Trophoblast cell (in vitro differentiated cells and primary cell): ENCODE results near the gene DCDC2C.

Experiments used
- DNase-seq, 2 donors: peaks; one replicate each; pipeline ENCODE4 v3.0.0-alpha.2; 2016
- H2AFZ ChIP-seq: 2 replicates; pipeline ENCODE4 v1.6.1; 2013; ENCODE audit warnings: low read length, moderate library complexity, mild to moderate bottlenecking; ENCODE audit not compliant: insufficient read depth, poor library complexity
- H2AK5ac ChIP-seq: 2 replicates; pipeline ENCODE4 v1.6.1; 2013; ENCODE audit warnings: mild to moderate bottlenecking, low read length
- H2BK120ac ChIP-seq: 2 replicates; pipeline ENCODE4 v1.6.1; 2013; ENCODE audit warnings: low read length, mild to moderate bottlenecking, moderate library complexity; ENCODE audit not compliant: insufficient read depth, poor library complexity
- H2BK12ac ChIP-seq: 2 replicates; pipeline ENCODE4 v1.6.1; 2013; ENCODE audit warnings: mild to moderate bottlenecking, low read length, moderate library complexity
- H2BK5ac ChIP-seq: 2 replicates; pipeline ENCODE4 v1.6.1; 2013; ENCODE audit warnings: low read length, low read depth, moderate library complexity, mild to moderate bottlenecking; ENCODE audit not compliant: poor library complexity
- H3K14ac ChIP-seq: 2 replicates; pipeline ENCODE4 v1.6.1; 2013; ENCODE audit warnings: mild to moderate bottlenecking, low read length
- H3K18ac ChIP-seq: 2 replicates; pipeline ENCODE4 v1.6.1; 2013; ENCODE audit warnings: mild to moderate bottlenecking, low read length
- H3K23ac ChIP-seq: 2 replicates; pipeline ENCODE4 v1.6.1; 2013; ENCODE audit warnings: low read length
- H3K27ac ChIP-seq: 2 replicates; pipeline ENCODE4 v1.5.1; 2013; ENCODE audit warnings: low read depth, mild to moderate bottlenecking, inconsistent platforms, low read length, moderate library complexity
- H3K27me3 ChIP-seq: 2 replicates; pipeline ENCODE4 v1.6.1; 2013; ENCODE audit warnings: inconsistent platforms, mild to moderate bottlenecking, low read length, moderate library complexity; ENCODE audit not compliant: insufficient read depth
- H3K36me3 ChIP-seq, 2 experiments: 1 replicate in 1 of 2; 2 replicates in 1 of 2; pipeline ENCODE4 v1.6.1; 2013; ENCODE audit warnings: low read length in 2 of 2, mild to moderate bottlenecking in 2 of 2, moderate library complexity in 1 of 2; ENCODE audit not compliant: insufficient read depth in 2 of 2, control insufficient read depth in 1 of 2
- H3K4ac ChIP-seq: 2 replicates; pipeline ENCODE4 v1.6.1; 2013; ENCODE audit warnings: low read depth, mild to moderate bottlenecking, low read length, moderate library complexity
- H3K4me1 ChIP-seq, 2 experiments: 1 replicate in 1 of 2; 2 replicates in 1 of 2; pipeline ENCODE4 v1.6.1; 2013; ENCODE audit warnings: low read length in 2 of 2, mild to moderate bottlenecking in 2 of 2, moderate library complexity in 1 of 2; ENCODE audit not compliant: insufficient read depth in 2 of 2, control insufficient read depth in 1 of 2
- H3K4me2 ChIP-seq: 2 replicates; pipeline ENCODE4 v1.6.1; 2013; ENCODE audit warnings: inconsistent platforms, mild to moderate bottlenecking, low read length, moderate library complexity
- H3K4me3 ChIP-seq: 2 replicates; pipeline ENCODE4 v1.5.1; 2013; ENCODE audit warnings: mild to moderate bottlenecking, low read depth, low read length, inconsistent platforms
- H3K79me1 ChIP-seq: one replicate; pipeline ENCODE4 v1.6.1; 2013; ENCODE audit warnings: low read length
- H3K79me2 ChIP-seq: 2 replicates; pipeline ENCODE4 v1.6.1; 2013; ENCODE audit warnings: low read length, mild to moderate bottlenecking; ENCODE audit not compliant: control insufficient read depth, insufficient read depth, poor library complexity
- H3K9ac ChIP-seq: 2 replicates; pipeline ENCODE4 v1.6.1; 2013; ENCODE audit warnings: mild to moderate bottlenecking, low read length
- H3K9me3 ChIP-seq: 2 replicates; pipeline ENCODE4 v1.6.1; 2013; ENCODE audit warnings: low read depth, mild to moderate bottlenecking, control low read depth, inconsistent platforms, low read length; ENCODE audit not compliant: insufficient read depth
- H4K12ac ChIP-seq: 2 replicates; pipeline ENCODE4 v1.6.1; 2013; ENCODE audit warnings: low read depth, mild to moderate bottlenecking, low read length, moderate library complexity
- H4K8ac ChIP-seq: 2 replicates; pipeline ENCODE4 v1.6.1; 2013; ENCODE audit warnings: low read depth, mild to moderate bottlenecking, low read length, moderate library complexity
- H4K91ac ChIP-seq: one replicate; pipeline ENCODE4 v1.6.1; 2013; ENCODE audit warnings: low read depth, mild to moderate bottlenecking, low read length, moderate library complexity
- WGBS: extraction: QIAGEN DNeasy Blood & Tissue Kit; methylation state at CpG from one replicate; pipeline ENCODE4 v1.1.7; 2013; ENCODE audit warnings: missing lambda C conversion rate; ENCODE audit not compliant: insufficient read length, insufficient coverage; ENCODE audit errors: extremely low coverage; 5-methylcytosine and 5-hydroxymethylcytosine counted together

The DCDC2C gene

GRCh38 chr2:3726511-3726910 is 23.1 kb downstream of the DCDC2C start:
- no peak overlapping the region for H4K8ac ChIP-seq
- no peak overlapping the region for H3K4me3 ChIP-seq
- no peak for DNase-seq
- no peak overlapping the region for H3K27ac ChIP-seq
- H2AK5ac ChIP-seq, result no peak overlapping the region
- H3K79me1 ChIP-seq, result no peaks in the 10 kb centered on the region
- no peak overlapping the region for H4K91ac ChIP-seq
- no peak overlapping the region for H2AFZ ChIP-seq
- H4K12ac ChIP-seq, result no peak overlapping the region
- H3K14ac ChIP-seq, result no peak overlapping the region
- H3K4me2 ChIP-seq, result no peak overlapping the region
- H3K9me3 ChIP-seq, result no peaks in the 10 kb centered on the region
- H3K23ac ChIP-seq, result no peak overlapping the region
- H3K4ac ChIP-seq, result no peak overlapping the region
- no peak overlapping the region for H2BK120ac ChIP-seq
- H3K18ac ChIP-seq, result no peak overlapping the region
- H3K27me3 ChIP-seq, result no peaks in the 10 kb centered on the region
- no peaks in the 10 kb centered on the region for H3K36me3 ChIP-seq
- no peaks in the 10 kb centered on the region for H3K79me2 ChIP-seq
- H2BK5ac ChIP-seq, result no peak overlapping the region
- no peak overlapping the region for H3K9ac ChIP-seq
- no CpG with 5 or more reads among the region's 10 CpGs for WGBS
- H3K4me1 ChIP-seq, result peaks cover 0 to 3% of the 10 kb centered on the region in 2 experiments
- no peak overlapping the region for H2BK12ac ChIP-seq

GRCh38 chr2:3727397-3728045 is 24.1 kb downstream of the DCDC2C start:
- Histone ChIP-seq H4K12ac (no peak overlapping the region), H3K9ac (no peak overlapping the region), H3K4me1 (peaks cover 0 to 3% of the 10 kb centered on the region in 2 experiments), H2BK5ac (no peak overlapping the region), H2AK5ac (no peak overlapping the region), H2BK12ac (no peak overlapping the region), H3K27me3 (no peaks in the 10 kb centered on the region), H3K14ac (no peak overlapping the region), H3K79me1 (no peaks in the 10 kb centered on the region), H3K4ac (no peak overlapping the region), H3K4me3 (no peak overlapping the region), H3K79me2 (no peaks in the 10 kb centered on the region), H3K36me3 (no peaks in the 10 kb centered on the region), H2BK120ac (no peak overlapping the region), H3K4me2 (peak overlapping the region; percentile 53), H3K9me3 (peaks cover 1% of the 10 kb centered on the region), H4K8ac (no peak overlapping the region), H4K91ac (no peak overlapping the region), H3K18ac (no peak overlapping the region), H3K23ac (no peak overlapping the region), H2AFZ (no peak overlapping the region), H3K27ac (no peak overlapping the region)
- no peak for DNase-seq
- no CpG with 5 or more reads among the region's 12 CpGs for WGBS

GRCh38 chr2:3728104-3729054 is 25.0 kb downstream of the DCDC2C start:
- peaks cover 0 to 3% of the 10 kb centered on the region in 2 experiments for H3K4me1 ChIP-seq
- no peak overlapping the region for H3K4ac ChIP-seq
- no peak overlapping the region for H4K91ac ChIP-seq
- H3K79me2 ChIP-seq, result no peaks in the 10 kb centered on the region
- no peak overlapping the region for H4K12ac ChIP-seq
- peak in 1 of 2 donors; percentile 66 for DNase-seq
- H3K27ac ChIP-seq, result no peak overlapping the region
- no peak overlapping the region for H2AK5ac ChIP-seq
- H2BK5ac ChIP-seq, result no peak overlapping the region
- no peak overlapping the region for H4K8ac ChIP-seq
- H3K9ac ChIP-seq, result no peak overlapping the region
- H3K9me3 ChIP-seq, result peaks cover 1% of the 10 kb centered on the region
- H3K27me3 ChIP-seq, result no peaks in the 10 kb centered on the region
- WGBS, result no CpG with 5 or more reads among the region's 22 CpGs
- no peak overlapping the region for H2BK120ac ChIP-seq
- no peak overlapping the region for H3K4me3 ChIP-seq
- H3K14ac ChIP-seq, result no peak overlapping the region
- H2BK12ac ChIP-seq, result no peak overlapping the region
- no peak overlapping the region for H3K18ac ChIP-seq
- H3K23ac ChIP-seq, result no peak overlapping the region
- no peaks in the 10 kb centered on the region for H3K36me3 ChIP-seq
- no peak overlapping the region for H2AFZ ChIP-seq
- H3K4me2 ChIP-seq, result peak overlapping the region; percentile 53
- H3K79me1 ChIP-seq, result no peaks in the 10 kb centered on the region

- H3K18ac ChIP-seq, result no peak overlapping the region
- no peak overlapping the region for H2BK120ac ChIP-seq
- H3K4me3 ChIP-seq, result no peak overlapping the region
- no peak overlapping the region for H4K12ac ChIP-seq
- H3K4me1 ChIP-seq, result peaks cover 0 to 3% of the 10 kb centered on the region in 2 experiments
- peaks cover 1% of the 10 kb centered on the region for H3K9me3 ChIP-seq
- H3K79me1 ChIP-seq, result no peaks in the 10 kb centered on the region
- H3K4ac ChIP-seq, result no peak overlapping the region
- no peaks in the 10 kb centered on the region for H3K79me2 ChIP-seq
- no peak overlapping the region for H4K91ac ChIP-seq
- H3K36me3 ChIP-seq, result no peaks in the 10 kb centered on the region
- H2AK5ac ChIP-seq, result no peak overlapping the region
- no peak overlapping the region for H2BK5ac ChIP-seq
- no peak overlapping the region for H3K14ac ChIP-seq
- H3K23ac ChIP-seq, result no peak overlapping the region
- H3K4me2 ChIP-seq, result no peak overlapping the region
- H4K8ac ChIP-seq, result no peak overlapping the region
- no peak overlapping the region for H2BK12ac ChIP-seq
- H3K9ac ChIP-seq, result no peak overlapping the region
- H3K27ac ChIP-seq, result no peak overlapping the region
- no peak overlapping the region for H2AFZ ChIP-seq
- no peak for DNase-seq
- no peaks in the 10 kb centered on the region for H3K27me3 ChIP-seq
- WGBS, result no CpG with 5 or more reads among the region's 8 CpGs
Measured at GRCh38 chr2:3729055-3729448, 25.7 kb downstream of the DCDC2C start.
